ENCODE data around the gene SFTPD.

GRCh38 chr10:79947083-79947415 lies 1.9 kb downstream of the SFTPD start:
- TF ChIP-seq TCF12 (IDR thresholded peaks at IDR 0.05; ENCODE audit: low read depth, low read length) (no peak), BRCA1 (IDR thresholded peaks at IDR 0.05; ENCODE audit: low read depth, low read length) (no peak), SIN3A (IDR thresholded peaks at IDR 0.05; ENCODE audit: low read depth, low read length) (no peak), POLR2A (IDR thresholded peaks at IDR 0.05; ENCODE audit: low read depth, low read length) (no peak), CTCF (IDR thresholded peaks at IDR 0.05 in 2 of 3, conservative IDR thresholded peaks at IDR 0.05 in 1 of 3; ENCODE audit: control insufficient read depth in 2 of 3, extremely low read depth in 1 of 3, insufficient read depth in 1 of 3, low read depth in 3 of 3, low read length in 3 of 3) (no peak), RAD21 (IDR thresholded peaks at IDR 0.05; ENCODE audit: insufficient read depth, low read depth, low read length) (no peak), JUNB (IDR thresholded peaks at IDR 0.05) (no peak), E4F1 (IDR thresholded peaks at IDR 0.05; ENCODE audit: borderline replicate concordance, partially characterized antibody) (no peak), GABPA (IDR thresholded peaks at IDR 0.05; ENCODE audit: low read depth) (no peak), YY1 (IDR thresholded peaks at IDR 0.05; ENCODE audit: low read depth, low read length) (no peak), ATF7 (IDR thresholded peaks at IDR 0.05; ENCODE audit: low read depth) (no peak), FOXK2 (IDR thresholded peaks at IDR 0.05) (no peak), NR2C2 (IDR thresholded peaks at IDR 0.05; ENCODE audit: borderline replicate concordance, control insufficient read depth, insufficient read length, low read depth) (no peak)
